WTC11 (cell line): ENCODE measurements around the gene ADGRB3. TPM values are rescaled to one million over a fixed set of nuclear protein-coding genes. Genes with fewer than 3 reads are reported as not detected.
"Not testable (repeated sequence)": the region's sequence is repeated elsewhere in the genome, so short reads cannot be mapped to it uniquely, and the experiment has no call there.

Experiments used
- ATAC-seq: fragments of 200-7000 bp; cut with Tn5 transposase; 2 replicates; pipeline ENCODE4 v1.10.0; 2021; ENCODE audit warnings: mild to moderate bottlenecking, moderate library complexity
- CTCF ChIA-PET: fragments of 300-600 bp; sonication (Branson Sonifier 250); formaldehyde crosslinking; loops from one replicate; lab custom pipeline; 2021; ENCODE audit warnings: antibody characterized with exemption; lab: Charles Lee
- POLR2A ChIA-PET: fragments of 350-600 bp; sonication (Branson Sonifier 250); formaldehyde crosslinking; loops from one replicate; lab custom pipeline; 2021; ENCODE audit warnings: antibody characterized with exemption; lab: Charles Lee
- DNase-seq: peaks from one replicate; pipeline ENCODE4 v3.0.0; 2021; ENCODE audit warnings: low spot score
- H3K27ac Mint-ChIP-seq: 2 replicates; pipeline ENCODE4 v1.8.0; 2021; ENCODE audit warnings: mixed read lengths
- H3K27me3 Mint-ChIP-seq: 2 replicates; pipeline ENCODE4 v1.8.0; 2021; ENCODE audit warnings: low read depth, mild to moderate bottlenecking, moderate library complexity, mixed read lengths
- H3K36me3 Mint-ChIP-seq: 2 replicates; pipeline ENCODE4 v1.8.0; 2021; ENCODE audit warnings: mixed read lengths
- H3K4me1 Mint-ChIP-seq: 2 replicates; pipeline ENCODE4 v1.8.0; 2022; ENCODE audit warnings: mixed read lengths
- H3K4me3 Mint-ChIP-seq: 2 replicates; pipeline ENCODE4 v1.8.0; 2021; ENCODE audit warnings: mild to moderate bottlenecking, moderate library complexity, mixed read lengths
- H3K9me3 Mint-ChIP-seq: 2 replicates; pipeline ENCODE4 v1.8.0; 2021; ENCODE audit warnings: mixed read lengths
- AR ChIP-seq: fragments of 250-450 bp; sonication (Bioruptor Pico); IDR thresholded peaks from 2 replicates; pipeline ENCODE4 v1.9.0; 2021; ENCODE audit warnings: mild to moderate bottlenecking
- ATF2 ChIP-seq: sonication (generic); formaldehyde crosslinking; IDR thresholded peaks from 2 replicates; pipeline ENCODE4 v1.8.1; 2022; ENCODE audit warnings: low read depth, missing genetic modification reagents, borderline replicate concordance
- CREM ChIP-seq: sonication (generic); formaldehyde crosslinking; IDR thresholded peaks from 2 replicates; pipeline ENCODE4 v1.8.1; 2022; ENCODE audit warnings: mild to moderate bottlenecking, missing genetic modification reagents, moderate library complexity
- EMX1 ChIP-seq: fragments of 250-450 bp; sonication (Bioruptor Pico); IDR thresholded peaks from 2 replicates; pipeline ENCODE4 v1.8.0; 2021; ENCODE audit warnings: mild to moderate bottlenecking
- GTF2I ChIP-seq: fragments of 250-450 bp; sonication (Bioruptor Pico); conservative IDR thresholded peaks from 2 replicates; pipeline ENCODE4 v1.4.0; 2021; ENCODE audit warnings: mild to moderate bottlenecking
- KAT7 ChIP-seq: sonication (generic); formaldehyde crosslinking; IDR thresholded peaks from 2 replicates; pipeline ENCODE4 v1.8.1; 2023; ENCODE audit warnings: missing genetic modification reagents, mild to moderate bottlenecking, borderline replicate concordance
- MYBL2 ChIP-seq: sonication (generic); formaldehyde crosslinking; IDR thresholded peaks from 2 replicates; pipeline ENCODE4 v1.8.1; 2023; ENCODE audit warnings: mild to moderate bottlenecking, moderate library complexity, missing genetic modification reagents
- NR1H2 ChIP-seq: sonication (generic); formaldehyde crosslinking; IDR thresholded peaks from 2 replicates; pipeline ENCODE4 v1.9.0; 2021; ENCODE audit warnings: mild to moderate bottlenecking, moderate library complexity, missing genetic modification reagents
- TEAD1 ChIP-seq: sonication (generic); formaldehyde crosslinking; IDR thresholded peaks from 2 replicates; pipeline ENCODE4 v1.8.0; 2022; ENCODE audit warnings: mild to moderate bottlenecking, missing genetic modification reagents
- USF2 ChIP-seq: sonication (generic); formaldehyde crosslinking; IDR thresholded peaks from 2 replicates; pipeline ENCODE4 v1.8.1; 2023; ENCODE audit warnings: mild to moderate bottlenecking, missing genetic modification reagents, moderate library complexity
- ZBTB21 ChIP-seq: sonication (generic); formaldehyde crosslinking; IDR thresholded peaks from 2 replicates; pipeline ENCODE4 v1.8.1; 2023; ENCODE audit warnings: mild to moderate bottlenecking, missing genetic modification reagents, borderline replicate concordance
- ZBTB43 ChIP-seq: sonication (generic); formaldehyde crosslinking; IDR thresholded peaks from 2 replicates; pipeline ENCODE4 v1.8.1; 2023; ENCODE audit warnings: mild to moderate bottlenecking, missing genetic modification reagents
- ZNF263 ChIP-seq: sonication (generic); formaldehyde crosslinking; IDR thresholded peaks from 2 replicates; pipeline ENCODE4 v1.8.1; 2022; ENCODE audit warnings: low read depth, mild to moderate bottlenecking, moderate library complexity, missing genetic modification reagents
- ZNF281 ChIP-seq: sonication (generic); formaldehyde crosslinking; IDR thresholded peaks from 2 replicates; pipeline ENCODE4 v1.8.0; 2023; ENCODE audit warnings: mild to moderate bottlenecking, missing genetic modification reagents
- ZNF425 ChIP-seq: fragments of 250-450 bp; sonication (Bioruptor Pico); conservative IDR thresholded peaks from 2 replicates; pipeline ENCODE4 v1.9.0; 2021; ENCODE audit warnings: mild to moderate bottlenecking
- total RNA-seq: library from RNA; stranded (reverse); gene quantifications from 3 replicates; pipeline ENCODE4 v1.2.3, GENCODE V29; 2021

ADGRB3 gene
- total RNA-seq, 1 experiment from 2014 or later: 1.9 TPM

GRCh38 chr6:68911811-68912210, 276.7 kb downstream of the ADGRB3 start (continued):
- TF ChIP-seq USF2 (CRISPR knock-in tag): no peak

GRCh38 chr6:68912805-68913204, 277.7 kb downstream of the ADGRB3 start:
- H3K4me3 Mint-ChIP-seq, POLR2A ChIA-PET, ATAC-seq, H3K27me3 Mint-ChIP-seq, H3K27ac Mint-ChIP-seq, DNase-seq, CTCF ChIA-PET, H3K4me1 Mint-ChIP-seq: not testable (repeated sequence)
- Mint-ChIP-seq H3K9me3 (peaks cover 20% of the 10 kb centered on the region), H3K36me3 (peaks cover 16% of the 10 kb centered on the region)

- H3K27me3 Mint-ChIP-seq: no peaks in the 10 kb centered on the region; the same call in 1 of the 2 replicates
- ChIA-PET CTCF (no interaction called here), POLR2A (no interaction called here)
- TF ChIP-seq ZBTB21 (CRISPR knock-in tag): no peak
- no peak for TF ChIP-seq EMX1
- no peak for TF ChIP-seq ZNF425 (CRISPR knock-in tag)
- TF ChIP-seq KAT7 (CRISPR knock-in tag): no peak
- no peak for TF ChIP-seq ZNF281 (CRISPR knock-in tag)
- TF ChIP-seq ZNF263 (CRISPR knock-in tag): no peak
- TF ChIP-seq MYBL2 (CRISPR knock-in tag): no peak
- TF ChIP-seq TEAD1: no peak
- no peak for TF ChIP-seq AR (CRISPR knock-in tag)
- no peak for TF ChIP-seq ATF2 (CRISPR knock-in tag)
- no peak for TF ChIP-seq NR1H2 (CRISPR knock-in tag)
- no peak for TF ChIP-seq CREM
- TF ChIP-seq GTF2I (CRISPR knock-in tag): no peak
- TF ChIP-seq ZBTB43 (CRISPR knock-in tag): no peak
- TF ChIP-seq, all 79 proteins: peak for 0
- Mint-ChIP-seq H3K4me3 (no peak overlapping the region), H3K4me1 (no peaks in the 10 kb centered on the region), H3K36me3 (peaks cover 16% of the 10 kb centered on the region), H3K9me3 (peaks cover 20% of the 10 kb centered on the region), H3K27ac (no peak overlapping the region)
- no peak for DNase-seq
- ATAC-seq: no peak
Measured at GRCh38 chr6:68915586-68915985, 280.5 kb downstream of the ADGRB3 start.
